GM21529 (cell line): Measurements from ENCODE around the gene STX18.
A peak's percentile ranks its signal among the peaks of the same experiment; 100 is the strongest.
"Not testable (repeated sequence)": the region's sequence is repeated elsewhere in the genome, so short reads cannot be mapped to it uniquely, and the experiment has no call there.

Experiments used
- ATAC-seq: cut with Tn5 transposase; IDR thresholded peaks from one replicate; pipeline ENCODE4 v1.9.1; 2021; ENCODE audit not compliant: unreplicated experiment

STX18 gene

GRCh38 chr4:4510641-4511040, 31.2 kb downstream of the STX18 start:
- ATAC-seq, result not testable (repeated sequence)

- no peak for ATAC-seq
Observed at GRCh38 chr4:4509521-4509920, 32.3 kb downstream of the STX18 start.

GRCh38 chr4:4507923-4508322, 33.9 kb downstream of the STX18 start:
- ATAC-seq, result no peak

GRCh38 chr4:4507403-4507802, 34.4 kb downstream of the STX18 start:
- no peak for ATAC-seq

- ATAC-seq, result no peak
Observed at GRCh38 chr4:4506961-4507360, 34.9 kb downstream of the STX18 start.

GRCh38 chr4:4505211-4505610, 36.6 kb downstream of the STX18 start:
- not testable (repeated sequence) for ATAC-seq

- no peak for ATAC-seq
Observed at GRCh38 chr4:4504783-4505182, 37.1 kb downstream of the STX18 start.

- ATAC-seq, result peak; percentile 75
Observed at GRCh38 chr4:4502694-4503311, 39.0 kb downstream of the STX18 start.

GRCh38 chr4:4501679-4502078, 40.2 kb downstream of the STX18 start:
- no peak for ATAC-seq

GRCh38 chr4:4499438-4500123, 42.3 kb downstream of the STX18 start:
- ATAC-seq, result no peak

- ATAC-seq, result no peak
Observed at GRCh38 chr4:4496592-4497372, 45.1 kb downstream of the STX18 start.

- no peak for ATAC-seq
Observed at GRCh38 chr4:4494882-4495281, 47.0 kb downstream of the STX18 start.

GRCh38 chr4:4492161-4492847, 49.5 kb downstream of the STX18 start:
- peak; percentile 83 for ATAC-seq

GRCh38 chr4:4491396-4491893, 50.4 kb downstream of the STX18 start:
- peak; percentile 29 for ATAC-seq

- no peak for ATAC-seq
Observed at GRCh38 chr4:4490816-4491215, 51.0 kb downstream of the STX18 start.

GRCh38 chr4:4490041-4490440, 51.8 kb downstream of the STX18 start:
- ATAC-seq, result no peak

- ATAC-seq, result peak; percentile 80
Observed at GRCh38 chr4:4488405-4489404, 53.1 kb downstream of the STX18 start.

GRCh38 chr4:4486969-4487368, 54.9 kb downstream of the STX18 start:
- no peak for ATAC-seq

GRCh38 chr4:4485806-4486205, 56.0 kb downstream of the STX18 start:
- ATAC-seq, result no peak

- no peak for ATAC-seq
Observed at GRCh38 chr4:4481399-4481994, 60.4 kb downstream of the STX18 start.
